Ureter (tissue), 1 donor: ENCODE measurements around the gene CD1D. TPM values are rescaled to one million over a fixed set of nuclear protein-coding genes. Genes with fewer than 3 reads are reported as not detected.
"Not testable (repeated sequence)": the region's sequence is repeated elsewhere in the genome, so short reads cannot be mapped to it uniquely, and the experiment has no call there.

Experiments used
- DNase-seq: peaks from one replicate; pipeline ENCODE4 v3.0.0-alpha.2; 2020; ENCODE audit warnings: low spot score
- total RNA-seq: library from RNA; stranded (reverse); gene quantifications from one replicate; pipeline ENCODE4 v1.2.4, GENCODE V29; 2023
- donor health status: DM: yes; HTN: yes; CAD: no.

CD1D gene
- 1.7 TPM for total RNA-seq

- no peak for DNase-seq
These were observed at the start of gene CD1D for GRCh38 chr1:158180741-158181576. Gene CD1D, plus strand, starts transcription at chr1:158180895. Its CDS starts 207 bp downstream, at chr1:158181102.

- no peak for DNase-seq
These were observed 49.5 kb upstream of the CD1D start for GRCh38 chr1:158131217-158131616.

DNA sequence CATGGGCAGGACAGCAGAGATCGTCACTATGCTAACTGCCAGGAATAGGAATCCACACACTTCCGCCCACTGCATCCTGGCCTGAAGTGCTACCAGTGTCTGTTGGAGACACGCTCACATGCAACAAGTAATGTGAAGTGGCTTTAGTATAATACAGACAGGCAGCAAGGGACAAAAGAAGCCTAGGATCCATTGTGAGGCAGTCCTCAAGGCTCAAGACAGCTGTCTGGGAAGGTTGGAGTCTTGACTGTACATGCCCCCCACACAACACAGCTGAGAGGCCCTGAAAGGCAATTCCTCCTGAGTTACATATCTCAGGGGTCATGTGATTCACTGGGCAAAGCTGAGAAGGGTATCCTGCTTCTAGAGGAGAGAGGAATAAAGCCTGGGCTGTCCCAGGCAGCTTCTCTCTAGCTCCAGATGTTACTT, 39.9 kb upstream of the CD1D start:
- no peak for DNase-seq

DNA sequence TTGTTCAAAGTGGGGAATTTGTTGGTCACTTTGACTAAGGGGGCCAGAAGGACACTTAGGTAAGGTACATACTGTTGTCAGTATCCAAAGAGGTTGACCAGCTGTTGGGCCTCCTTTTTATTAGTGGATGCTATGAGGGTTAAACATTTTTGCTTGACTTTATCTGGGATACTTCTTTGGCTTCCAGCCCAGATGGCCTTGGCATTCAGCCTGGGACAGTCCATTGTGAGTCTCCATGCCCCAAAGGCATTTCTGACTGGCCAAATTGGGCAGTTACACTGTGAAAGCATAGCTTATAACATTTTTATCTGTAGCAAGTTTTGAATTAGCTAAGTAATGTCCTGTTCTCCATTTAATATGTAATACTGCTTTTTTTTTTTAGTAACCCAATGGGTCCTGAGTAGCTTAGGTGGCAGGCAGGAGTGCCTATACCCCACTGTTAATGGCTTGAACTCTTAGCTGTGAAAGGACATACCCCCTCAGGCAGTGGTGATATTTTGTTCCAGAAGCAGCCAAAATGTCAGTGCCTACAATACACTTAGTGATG, 35.4 kb upstream of the CD1D start:
- peak; percentile 85 for DNase-seq

DNA sequence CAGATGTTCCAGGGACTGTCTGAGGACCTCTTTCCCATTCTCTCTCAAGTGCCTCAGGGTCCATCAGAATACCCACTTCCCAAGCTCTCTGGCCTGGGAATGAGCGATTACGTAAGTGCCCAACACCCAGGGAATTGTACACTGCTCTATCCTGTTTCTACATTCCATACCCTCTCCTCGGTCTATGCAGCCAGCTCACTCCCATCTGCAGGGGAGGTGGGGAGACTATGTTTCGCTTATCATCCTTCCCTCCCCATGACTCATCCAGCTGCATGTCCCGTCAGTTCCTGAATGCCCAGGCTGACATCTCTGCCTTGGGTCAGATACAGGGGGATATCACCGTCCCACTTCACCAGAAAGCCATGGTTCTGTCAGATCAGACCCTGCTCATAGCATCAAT, 34.5 kb upstream of the CD1D start:
- no peak for DNase-seq

DNA sequence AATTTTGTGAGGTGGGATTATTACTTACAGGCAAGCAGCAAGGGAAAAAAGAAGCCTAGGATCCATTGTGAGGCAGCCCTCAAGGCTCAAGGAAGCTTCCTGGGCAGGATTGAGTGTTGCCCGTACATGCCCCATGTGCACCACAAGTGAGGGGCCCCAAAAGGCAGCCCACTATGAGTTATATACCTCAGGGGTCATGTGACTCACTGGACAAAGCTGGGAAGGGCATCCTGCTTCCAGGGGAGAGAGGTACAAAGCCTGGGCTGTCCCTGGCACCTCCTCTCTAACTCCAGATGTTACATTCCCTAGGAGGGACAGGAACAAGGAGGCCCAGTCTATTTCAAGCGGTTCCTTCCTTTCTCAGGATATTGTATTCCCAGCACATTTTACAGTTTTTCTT, 34.0 kb upstream of the CD1D start:
- DNase-seq, result no peak

- no peak for DNase-seq
These were observed 33.3 kb upstream of the CD1D start for GRCh38 chr1:158147401-158147800.

DNA sequence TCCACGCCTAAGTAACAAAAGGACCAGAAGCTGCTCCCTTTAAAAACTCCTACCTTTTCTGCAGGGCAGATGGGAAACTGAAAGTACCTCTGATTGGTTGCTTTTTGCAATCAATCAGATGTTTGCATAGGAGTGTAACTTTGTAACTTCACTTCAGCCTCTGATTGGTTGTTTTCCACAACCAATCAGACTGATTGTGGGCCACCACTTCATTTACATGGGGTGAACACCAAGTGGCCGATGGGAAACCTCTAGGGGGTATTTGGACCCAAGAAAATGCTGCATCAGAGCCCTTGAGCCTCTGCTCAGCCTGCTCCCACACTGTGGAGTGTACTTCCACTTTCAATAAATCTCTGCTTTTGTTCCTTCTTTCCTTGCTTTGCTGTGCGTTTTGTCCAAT, 32.8 kb upstream of the CD1D start:
- DNase-seq, result no peak

DNA sequence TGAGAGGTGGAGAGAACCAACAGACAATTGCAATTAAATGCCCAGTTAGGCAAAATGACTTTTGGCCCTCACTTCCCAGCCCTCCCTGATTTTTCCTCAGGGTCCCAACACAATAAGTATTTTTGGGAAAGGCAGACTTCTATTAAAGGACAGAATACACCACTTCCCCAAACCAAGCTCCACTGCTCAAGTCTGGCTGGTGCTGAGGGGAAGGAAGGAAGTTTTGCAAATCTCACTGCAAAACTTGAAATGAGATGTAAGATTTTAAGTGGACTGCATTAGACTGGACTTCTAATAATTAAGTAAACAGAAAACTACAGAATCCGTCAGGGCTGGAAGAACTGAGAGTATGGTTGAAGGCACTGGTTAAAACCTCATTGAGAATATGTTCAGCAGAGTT, 32.2 kb upstream of the CD1D start:
- no peak for DNase-seq

GRCh38 chr1:158149175-158149574, 31.5 kb upstream of the CD1D start:
- DNase-seq, result no peak

DNA sequence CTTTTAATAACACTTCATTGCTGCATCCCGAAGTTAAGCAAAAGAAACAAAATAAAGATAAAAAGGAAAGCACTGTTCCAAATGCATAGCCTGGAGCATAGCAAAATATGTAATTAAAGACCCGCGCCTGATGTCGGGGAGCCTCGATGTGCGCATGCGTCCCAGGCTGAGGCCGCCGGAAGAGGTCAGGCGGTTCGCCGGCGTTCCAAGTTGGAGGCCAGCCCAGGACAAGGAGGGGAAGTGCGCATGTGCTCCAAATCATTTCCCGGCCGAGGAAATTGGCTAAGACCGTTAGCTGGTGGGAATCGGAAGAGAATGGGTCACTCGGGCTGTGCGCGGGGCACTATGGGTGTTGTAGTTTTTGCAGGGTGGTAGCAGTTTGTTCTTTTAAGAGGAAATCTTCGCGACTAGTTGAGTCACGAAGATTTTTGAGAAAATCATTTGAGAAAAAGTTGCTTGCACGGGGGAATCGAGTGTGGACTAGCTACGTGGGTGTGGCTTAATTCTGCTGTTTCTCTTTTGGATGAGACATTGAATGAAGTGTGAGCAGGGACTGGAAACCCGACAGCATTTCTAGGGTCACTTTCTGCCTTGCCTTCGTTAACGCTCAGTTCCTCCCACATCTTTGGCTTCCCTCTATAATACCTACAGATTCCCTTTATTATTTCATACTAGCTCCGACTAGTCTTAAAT, 31.0 kb upstream of the CD1D start:
- DNase-seq, result peak; percentile 96

DNA sequence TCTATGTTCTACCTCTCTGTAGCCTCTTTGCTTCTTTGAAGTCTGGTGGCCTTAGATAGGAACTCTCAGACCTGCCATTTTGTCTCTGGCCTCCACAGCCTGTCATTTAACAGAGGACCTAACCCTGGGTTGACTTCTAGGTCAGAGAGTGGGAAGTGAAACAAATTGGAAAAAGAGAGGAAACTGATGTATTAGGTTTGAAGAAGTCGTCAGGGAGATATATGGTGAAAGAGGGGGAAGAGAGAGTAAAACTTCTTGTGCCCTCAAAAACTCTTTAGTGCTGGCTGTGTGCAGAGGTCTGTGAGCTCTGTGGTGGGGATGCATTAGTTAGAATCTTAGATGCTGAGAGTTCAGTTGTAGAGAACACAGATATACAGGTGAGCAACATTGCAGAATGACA, 30.2 kb upstream of the CD1D start:
- DNase-seq, result no peak

DNA sequence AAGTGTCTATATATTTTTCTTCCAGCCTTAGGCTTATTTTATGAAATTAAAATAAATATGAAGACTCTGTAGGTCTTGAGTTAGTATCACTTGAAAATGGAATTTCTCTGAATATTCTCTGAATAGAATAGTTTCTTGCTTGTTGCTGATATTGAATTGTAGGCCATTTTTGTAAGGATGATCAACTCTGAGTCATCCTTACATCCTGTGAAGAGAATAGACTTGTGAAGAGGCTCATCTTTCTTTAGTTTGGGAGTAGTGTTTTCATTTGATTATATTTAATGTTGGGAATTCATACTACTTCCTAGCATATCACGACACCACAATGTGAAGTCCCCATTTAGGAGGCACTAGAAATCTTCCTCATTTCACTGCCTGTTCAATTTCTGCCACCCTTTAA, 27.5 kb upstream of the CD1D start:
- DNase-seq, result no peak

DNA sequence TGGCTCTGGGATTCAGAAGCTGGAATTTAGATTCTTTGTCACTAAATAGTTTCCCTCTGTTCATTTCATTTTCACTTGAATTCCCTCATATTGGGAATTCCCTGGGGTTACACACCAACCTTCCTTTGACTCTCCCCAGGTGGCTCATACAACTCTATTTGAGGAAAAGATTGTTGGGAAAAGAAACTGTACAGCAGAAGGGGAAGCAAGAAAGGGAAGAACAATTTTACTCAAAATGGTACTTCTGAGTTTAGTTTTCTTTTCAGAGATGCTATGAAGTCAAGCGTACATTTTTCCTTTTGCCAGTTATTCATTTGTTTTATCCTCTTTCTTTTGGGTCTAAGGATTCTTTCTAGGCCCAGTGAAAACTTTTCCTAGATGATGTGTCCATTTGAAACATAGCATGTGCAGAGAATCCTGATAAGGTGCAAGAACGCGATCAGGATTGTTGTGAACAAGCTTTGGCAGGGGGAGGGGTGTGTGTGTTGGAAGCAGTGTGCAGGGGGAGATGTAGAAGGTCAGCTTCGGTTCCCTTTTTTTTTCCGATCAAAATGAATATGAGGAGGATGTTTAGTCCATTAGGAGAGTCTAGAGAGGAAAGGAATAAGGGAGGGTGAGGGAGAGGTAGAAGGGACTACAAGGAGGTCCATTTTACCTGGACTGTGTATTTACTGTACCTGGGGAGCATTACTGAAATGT, 26.8 kb upstream of the CD1D start:
- DNase-seq, result no peak

DNA sequence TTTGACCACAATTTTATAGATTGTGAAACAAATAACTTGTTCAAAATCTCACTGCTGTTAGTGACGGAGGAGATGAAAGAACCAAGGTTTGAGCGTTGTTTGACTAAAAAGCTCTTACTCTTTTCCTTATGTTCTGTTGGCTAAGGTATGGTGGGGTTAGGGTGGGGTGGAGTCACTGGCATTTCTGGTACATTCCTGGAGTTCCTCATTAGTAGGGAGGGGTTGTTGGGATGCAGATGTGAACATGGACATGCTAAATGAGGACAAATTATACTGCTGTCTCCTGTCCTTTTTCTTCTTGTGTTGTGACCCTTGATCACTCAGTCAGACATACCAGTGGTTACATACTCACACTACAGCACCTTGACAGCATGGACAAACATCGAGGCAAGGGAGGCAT, 26.2 kb upstream of the CD1D start:
- no peak for DNase-seq

DNA sequence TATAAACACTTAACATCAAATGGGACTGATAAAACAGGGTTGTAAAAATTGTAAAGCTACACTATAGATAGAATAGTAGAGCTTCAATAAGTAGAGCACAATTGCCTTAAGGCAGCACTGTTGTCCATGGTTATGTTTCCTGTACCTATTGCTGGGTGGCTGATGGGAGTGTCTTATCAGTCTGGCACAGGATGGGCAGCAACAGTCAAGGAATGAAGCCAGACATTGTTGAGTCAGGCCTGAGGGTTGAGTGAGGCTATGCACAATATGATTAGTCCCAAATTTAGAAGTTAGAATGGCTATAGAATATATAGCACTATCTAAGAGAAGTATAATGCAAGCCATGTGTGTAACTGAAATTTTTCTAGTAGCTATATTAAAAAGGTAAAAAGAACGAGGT, 25.0 kb upstream of the CD1D start:
- DNase-seq, result no peak

DNA sequence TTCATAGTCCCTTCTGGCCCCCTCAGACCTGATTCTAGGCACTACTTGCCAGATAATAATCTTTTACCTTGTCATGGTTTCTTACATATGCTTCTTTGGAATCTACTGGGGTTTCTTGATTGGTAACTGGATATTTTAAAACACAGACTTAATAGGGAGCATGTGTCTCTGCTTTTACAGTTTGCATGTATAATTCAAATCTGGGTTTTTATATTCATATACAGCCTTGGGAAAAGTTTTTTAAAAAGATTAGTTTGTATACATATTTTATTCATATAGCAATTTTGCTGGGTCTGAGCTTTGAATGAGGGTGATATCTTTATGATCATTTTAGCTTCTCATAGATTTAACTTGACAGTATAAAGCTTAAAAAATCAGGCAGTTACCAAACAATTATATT, 21.1 kb upstream of the CD1D start:
- DNase-seq, result no peak

- DNase-seq, result no peak
These were observed 19.2 kb upstream of the CD1D start for GRCh38 chr1:158161446-158161845.

- no peak for DNase-seq
These were observed 17.4 kb upstream of the CD1D start for GRCh38 chr1:158163000-158163947.

DNA sequence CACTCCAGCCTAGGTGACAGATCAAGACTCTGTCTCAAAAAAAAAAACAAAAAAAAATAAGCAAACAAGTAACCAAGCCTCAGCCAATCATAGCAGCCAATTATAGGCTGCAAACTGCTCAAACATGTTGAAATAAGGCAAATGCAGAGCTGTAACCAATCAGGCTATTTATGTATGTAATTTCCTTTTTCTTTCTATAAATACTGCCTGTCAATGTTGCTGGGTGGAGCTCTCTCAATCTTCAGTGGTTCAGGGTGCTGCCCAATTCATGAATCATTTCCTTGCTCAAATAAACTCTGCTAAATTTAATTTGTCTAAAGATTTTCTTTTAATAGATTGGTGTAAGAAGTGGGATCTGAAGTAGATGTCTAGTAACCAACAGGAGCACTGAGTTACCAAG, 11.6 kb upstream of the CD1D start:
- no peak for DNase-seq

DNA sequence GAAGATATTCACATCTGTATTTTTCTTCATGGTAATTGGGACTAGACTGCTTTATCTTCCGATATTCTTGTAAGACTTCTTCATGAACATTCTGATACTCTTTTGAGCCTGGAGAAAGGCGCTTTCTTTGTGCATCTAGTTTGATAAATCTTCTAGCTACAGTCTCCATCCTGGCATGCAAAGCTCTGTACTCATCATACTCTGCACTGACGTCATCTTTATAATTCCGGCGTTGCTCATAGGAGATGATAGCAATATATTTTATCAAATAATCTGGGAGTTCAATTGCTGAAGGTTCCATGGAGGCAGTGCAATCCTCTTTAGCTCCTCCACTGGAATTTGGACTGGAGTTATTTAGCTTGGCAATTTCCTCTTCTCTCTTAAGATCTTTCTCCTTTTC, 4.8 kb upstream of the CD1D start:
- not testable (repeated sequence) for DNase-seq
